Naive thymus-derived CD4-positive, alpha-beta T cell (primary cell): ENCODE measurements around the gene ZC3H12D. TPM values are rescaled to one million over a fixed set of nuclear protein-coding genes. Genes with fewer than 3 reads are reported as not detected.

Source experiments
- ATAC-seq: fragments of 150-1000 bp; cut with Tn5 transposase; 2 replicates; pipeline ENCODE4 v1.10.0; 2021; ENCODE audit warnings: mild to moderate bottlenecking, moderate library complexity
- CTCF ChIA-PET: fragments of 350-600 bp; sonication (Branson Sonifier 250); formaldehyde crosslinking; loops from one replicate; lab custom pipeline; 2021; ENCODE audit warnings: antibody characterized with exemption; lab: Charles Lee
- POLR2A ChIA-PET: fragments of 350-600 bp; sonication (Branson Sonifier 250); formaldehyde crosslinking; loops from one replicate; lab custom pipeline; 2021; ENCODE audit warnings: antibody characterized with exemption, inconsistent platforms; lab: Charles Lee
- DNase-seq, 9 donors: peaks; one replicate each; pipeline versions ENCODE4 v3.0.0 to v3.0.0-alpha.2; 2020 to 2022; ENCODE audit warnings: mixed read lengths in 1 of 9
- H3K27ac ChIP-seq: one replicate; pipeline ENCODE4 v1.7.0; 2013; ENCODE audit warnings: mild to moderate bottlenecking, low read depth, low read length, moderate library complexity
- H3K27me3 ChIP-seq, 2 donors: one replicate each; pipeline ENCODE4 v1.7.0; 2013; ENCODE audit warnings: low read length in 2 of 2, mild to moderate bottlenecking in 2 of 2, moderate library complexity in 2 of 2; ENCODE audit not compliant: control insufficient read depth in 2 of 2, insufficient read depth in 2 of 2
- H3K36me3 ChIP-seq, 3 experiments: 1 replicate in 2 of 3; 2 replicates in 1 of 3; pipeline ENCODE4 v1.7.0; 2013; ENCODE audit warnings: low read length in 3 of 3, mild to moderate bottlenecking in 3 of 3, moderate library complexity in 1 of 3; ENCODE audit not compliant: insufficient read depth in 3 of 3, control insufficient read depth in 2 of 3
- H3K4me1 ChIP-seq, 2 donors: one replicate each; pipeline ENCODE4 v1.7.0; 2013; ENCODE audit warnings: low read length in 2 of 2, mild to moderate bottlenecking in 2 of 2, moderate library complexity in 1 of 2; ENCODE audit not compliant: control insufficient read depth in 2 of 2, insufficient read depth in 2 of 2
- H3K4me3 ChIP-seq: 2 replicates; pipeline ENCODE4 v1.7.0; 2013; ENCODE audit warnings: mild to moderate bottlenecking, low read length
- H3K9me3 ChIP-seq, 3 experiments: 1 replicate in 2 of 3; 2 replicates in 1 of 3; pipeline ENCODE4 v1.7.0; 2013; ENCODE audit warnings: low read length in 3 of 3; ENCODE audit not compliant: control insufficient read depth in 2 of 3
- H3K27ac Mint-ChIP-seq, 9 donors: one replicate each; pipeline ENCODE4 v1.8.0; 2020 to 2022; ENCODE audit warnings: mixed read lengths in 9 of 9, mild to moderate bottlenecking in 8 of 9, moderate library complexity in 5 of 9, inconsistent platforms in 2 of 9
- H3K27me3 Mint-ChIP-seq, 5 donors: one replicate each; pipeline ENCODE4 v1.8.0; 2021 to 2022; ENCODE audit warnings: mixed read lengths in 5 of 5, mild to moderate bottlenecking in 1 of 5
- H3K36me3 Mint-ChIP-seq, 5 donors: one replicate each; pipeline ENCODE4 v1.8.0; 2020 to 2022; ENCODE audit warnings: mixed read lengths in 5 of 5, mild to moderate bottlenecking in 3 of 5, inconsistent platforms in 1 of 5
- H3K4me1 Mint-ChIP-seq, 7 donors: one replicate each; pipeline ENCODE4 v1.8.0; 2020 to 2022; ENCODE audit warnings: mixed read lengths in 7 of 7, mild to moderate bottlenecking in 3 of 7, inconsistent platforms in 1 of 7
- H3K4me3 Mint-ChIP-seq, 10 donors: one replicate each; pipeline ENCODE4 v1.8.0; 2020 to 2022; ENCODE audit warnings: mild to moderate bottlenecking in 10 of 10, mixed read lengths in 10 of 10, moderate library complexity in 6 of 10, inconsistent platforms in 2 of 10
- H3K9me3 Mint-ChIP-seq, 11 donors: one replicate each; pipeline ENCODE4 v1.8.0; 2020 to 2022; ENCODE audit warnings: mixed read lengths in 11 of 11, mild to moderate bottlenecking in 4 of 11, inconsistent platforms in 1 of 11, moderate library complexity in 1 of 11
- intact Hi-C, 2 donors: fragments of 100-400 bp; cut with micrococcal nuclease; formaldehyde crosslinking; loops; one replicate each; pipeline ENCODE4 v1.15.1; 2023
- polyA plus RNA-seq, 2 donors: library from polyadenylated mRNA; unstranded; fragments of 300-500 nt; fragmentation: Illumina TruSeq; gene quantifications; one replicate each; pipeline ENCODE4 v1.2.3, GENCODE V29; 2021
- total RNA-seq, 6 experiments: library from RNA in 5 of 6; stranded (reverse) in 5 of 6; gene quantifications; 1 replicate in 5 of 6; 2 replicates in 1 of 6; pipeline ENCODE4 v1.2.3 and lab custom pipeline; 2021 to 2026

Gene ZC3H12D
- total and polyA plus RNA-seq, 7 experiments from 2014 or later: 1.8 to 85.6 (median 67.9) TPM

DNA sequence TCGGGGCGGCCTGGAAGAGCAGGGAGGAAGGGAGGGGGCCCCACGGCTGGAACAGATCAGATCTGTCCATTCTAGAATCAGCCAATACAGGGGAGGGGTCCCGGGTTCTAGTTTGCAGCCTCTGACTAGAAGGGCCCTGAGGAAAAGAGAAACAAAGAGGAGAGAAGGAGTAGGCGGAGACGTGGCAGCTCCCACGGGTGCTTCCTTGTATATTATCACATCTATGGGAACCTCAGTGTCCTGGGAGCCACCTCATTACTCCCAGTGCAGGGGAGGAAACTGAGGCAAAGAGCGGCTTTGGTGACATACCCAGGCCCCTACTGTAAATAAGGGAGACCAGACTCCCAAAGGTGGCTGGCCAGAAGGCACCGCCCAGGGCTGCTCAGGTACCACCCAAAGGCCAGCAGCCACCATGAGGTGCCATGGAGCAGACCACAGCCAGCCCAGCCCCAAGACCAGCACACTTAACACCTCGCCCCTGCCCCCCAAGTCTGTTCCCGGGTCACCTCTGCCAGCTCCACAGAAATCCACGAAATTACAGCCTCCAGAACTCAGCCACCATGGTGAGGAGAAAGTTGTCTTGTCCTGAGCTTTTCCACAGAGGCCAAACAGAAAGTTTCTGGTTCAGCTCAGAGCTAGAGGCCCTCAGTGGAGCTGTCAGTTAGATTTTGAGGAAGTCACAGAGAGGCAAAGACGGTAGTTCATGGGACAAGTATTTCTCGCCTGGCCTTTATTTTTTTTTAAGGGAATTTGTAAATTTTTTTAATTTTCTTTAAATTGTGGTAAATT, 2.1 kb downstream of the ZC3H12D start:
- H3K4me3 ChIP-seq: peak overlapping the region; percentile 57
- no peaks in the 10 kb centered on the region for H3K27me3 Mint-ChIP-seq
- ChIA-PET POLR2A (interaction anchor here (1.0 to 1.9 kb wide), 5 partner anchors 8 to 267 kb away, joined by 3 to 6 read pairs (median 5); partner anchors contain the start of gene PCMT1), CTCF (interaction anchor here (0.6 to 2.0 kb wide), 8 partner anchors 8 to 110 kb away, joined by 3 to 14 read pairs (median 4); no protein-coding TSS in a partner anchor)
- no peaks in the 10 kb centered on the region for H3K27me3 ChIP-seq
- H3K4me3 Mint-ChIP-seq: peak overlapping the region; percentile 85 to 95 (median 92)
- no peak for ATAC-seq
- no peaks in the 10 kb centered on the region for H3K9me3 Mint-ChIP-seq
- H3K9me3 ChIP-seq: no peaks in the 10 kb centered on the region
- peak overlapping the region; percentile 94 to 100 (median 98) for H3K27ac Mint-ChIP-seq
- intact Hi-C loops: no loop called here
- H3K36me3 ChIP-seq: no peaks in the 10 kb centered on the region
- H3K4me1 ChIP-seq: peaks cover 28 to 48% of the 10 kb centered on the region in 2 donors
- H3K36me3 Mint-ChIP-seq: peaks cover 0 to 35% (median 3%) of the 10 kb centered on the region in 5 donors
- DNase-seq: peak in 2 of 9 donors; percentile 15 to 40
- H3K4me1 Mint-ChIP-seq: peaks cover 44 to 74% (median 69%) of the 10 kb centered on the region in 7 donors
- H3K27ac ChIP-seq: peak overlapping the region; percentile 90

DNA sequence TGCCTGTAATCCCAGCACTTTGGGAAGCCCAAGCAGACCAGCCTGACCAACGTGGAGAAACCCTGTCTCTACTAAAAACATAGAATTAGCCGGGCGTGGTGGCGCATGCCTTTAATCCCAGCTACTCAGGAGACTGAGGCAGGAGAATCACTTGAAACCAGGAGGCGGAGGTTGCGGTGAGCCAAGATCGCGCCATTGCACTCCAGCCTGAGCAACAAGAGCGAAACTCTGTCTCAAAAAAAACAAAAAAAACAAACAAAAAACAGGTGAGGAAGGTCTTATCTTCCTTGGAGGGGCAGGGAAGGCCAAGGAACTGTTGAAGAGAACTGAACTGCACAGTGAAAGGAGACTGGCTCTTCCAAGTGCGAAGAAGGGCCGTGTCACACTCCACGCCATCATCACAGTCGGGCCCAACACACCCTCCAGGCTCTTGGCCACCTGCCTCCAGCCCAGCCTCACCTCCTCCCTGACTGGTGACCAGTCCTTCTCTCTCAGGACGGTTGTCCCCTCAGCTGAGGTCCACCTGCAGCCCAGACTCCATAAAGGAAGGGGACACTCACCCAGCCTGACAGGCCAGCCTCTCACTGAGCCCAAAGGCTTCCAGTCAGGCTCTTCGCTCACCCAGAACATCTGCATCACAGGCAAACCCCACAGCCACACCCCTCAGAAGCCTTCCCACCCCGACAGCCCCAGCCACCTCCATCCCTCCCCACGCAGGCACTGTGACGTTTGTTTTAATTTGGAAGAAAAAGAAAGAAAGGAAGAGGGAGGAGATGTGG, 4.1 kb downstream of the ZC3H12D start:
- H3K27me3 ChIP-seq: no peaks in the 10 kb centered on the region
- intact Hi-C loops: no loop called here
- ChIA-PET POLR2A (interaction anchor here (1.0 to 1.5 kb wide), 4 partner anchors 9 to 64 kb away, joined by 3 to 4 read pairs (median 4); no protein-coding TSS in a partner anchor), CTCF (interaction anchor here (0.6 to 1.4 kb wide), 2 partner anchors 283 to 452 kb away, joined by 3 to 4 read pairs; no protein-coding TSS in a partner anchor)
- ATAC-seq (peak; percentile 43), DNase-seq (peak in 4 of 9 donors; percentile 29 to 68 (median 38))
- H3K9me3 ChIP-seq: no peaks in the 10 kb centered on the region
- no peaks in the 10 kb centered on the region for H3K9me3 Mint-ChIP-seq
- H3K4me1 ChIP-seq: peaks cover 23 to 47% of the 10 kb centered on the region in 2 donors
- H3K36me3 Mint-ChIP-seq: peaks cover 0 to 38% (median 3%) of the 10 kb centered on the region in 5 donors
- peak overlapping the region; percentile 85 to 95 (median 92) for H3K4me3 Mint-ChIP-seq
- H3K4me3 ChIP-seq: peak overlapping the region; percentile 57
- peak overlapping the region; percentile 94 to 100 (median 98) for H3K27ac Mint-ChIP-seq
- peaks cover 53 to 77% (median 65%) of the 10 kb centered on the region in 7 donors for H3K4me1 Mint-ChIP-seq
- peak overlapping the region; percentile 90 for H3K27ac ChIP-seq
- no peaks in the 10 kb centered on the region for H3K27me3 Mint-ChIP-seq
- no peaks in the 10 kb centered on the region for H3K36me3 ChIP-seq

DNA sequence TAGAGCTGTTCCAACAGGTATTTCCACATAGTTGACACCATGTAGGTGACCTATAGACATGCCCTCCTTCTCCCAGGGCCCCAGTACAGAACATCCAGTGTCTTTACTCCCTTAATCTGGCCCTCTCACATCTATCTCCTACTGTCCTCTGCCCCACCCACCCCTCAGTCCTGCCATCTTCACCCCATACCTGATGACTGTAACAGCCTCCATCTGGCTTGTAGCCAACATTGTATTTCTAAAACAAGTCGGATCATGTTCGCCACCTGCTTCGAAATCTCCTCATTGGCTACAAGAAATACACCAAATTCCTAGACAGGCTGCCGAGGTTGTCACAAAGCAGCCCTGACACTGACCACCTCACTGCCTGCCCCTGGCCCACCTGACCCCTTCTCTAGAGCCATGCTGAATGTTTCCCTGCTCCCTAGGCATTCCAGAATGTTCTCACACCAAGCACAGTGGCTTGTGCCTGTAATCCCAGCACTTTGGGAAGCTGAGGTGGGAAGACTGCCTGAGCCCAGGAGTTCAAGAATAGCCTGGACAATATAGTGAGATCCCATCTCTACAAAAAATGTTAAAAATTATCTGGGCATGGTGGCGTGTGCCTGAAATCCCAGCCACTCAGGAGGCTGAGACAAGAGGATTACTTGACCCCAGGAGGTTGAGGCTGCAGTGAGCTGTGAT, 6.0 kb downstream of the ZC3H12D start:
- no peak overlapping the region for H3K4me3 ChIP-seq
- Mint-ChIP-seq H3K27me3 (no peaks in the 10 kb centered on the region), H3K4me3 (peak overlapping the region in 5 of 10 donors; percentile 25 to 90 (median 45)), H3K36me3 (peaks cover 0 to 33% (median 5%) of the 10 kb centered on the region in 5 donors), H3K9me3 (no peaks in the 10 kb centered on the region), H3K4me1 (peaks cover 44 to 67% (median 52%) of the 10 kb centered on the region in 7 donors), H3K27ac (peak overlapping the region in 8 of 9 donors; percentile 32 to 100 (median 72))
- ATAC-seq (no peak), DNase-seq (no peak)
- no peaks in the 10 kb centered on the region for H3K9me3 ChIP-seq
- peaks cover 0 to 6% (median 0%) of the 10 kb centered on the region in 3 experiments for H3K36me3 ChIP-seq
- ChIA-PET POLR2A (interaction anchor here (1.5 kb wide), 1 partner anchor 17 kb away, joined by 3 read pairs; no protein-coding TSS in a partner anchor), CTCF (interaction anchor here (1.4 kb wide), 1 partner anchor 450 kb away, joined by 3 read pairs; no protein-coding TSS in a partner anchor)
- intact Hi-C loops: no loop called here
- no peak overlapping the region for H3K27ac ChIP-seq
- peaks cover 15 to 38% of the 10 kb centered on the region in 2 donors for H3K4me1 ChIP-seq
- no peaks in the 10 kb centered on the region for H3K27me3 ChIP-seq

- intact Hi-C loops: no loop called here
- no peaks in the 10 kb centered on the region for H3K9me3 ChIP-seq
- peaks cover 15 to 44% of the 10 kb centered on the region in 2 donors for H3K4me1 ChIP-seq
- no peaks in the 10 kb centered on the region for H3K27me3 Mint-ChIP-seq
- H3K4me3 ChIP-seq: no peak overlapping the region
- ATAC-seq (no peak), DNase-seq (no peak)
- ChIA-PET CTCF (interaction anchor here (1.0 kb wide), 1 partner anchor 40 kb away, joined by 7 read pairs; no protein-coding TSS in a partner anchor), POLR2A (interaction anchor here (0.8 kb wide), 1 partner anchor 387 kb away, joined by 3 read pairs; no protein-coding TSS in a partner anchor)
- H3K36me3 ChIP-seq: peaks cover 0 to 8% (median 0%) of the 10 kb centered on the region in 3 experiments
- peak overlapping the region in 4 of 9 donors; percentile 57 to 85 (median 58) for H3K27ac Mint-ChIP-seq
- H3K4me3 Mint-ChIP-seq: no peak overlapping the region
- no peaks in the 10 kb centered on the region for H3K27me3 ChIP-seq
- H3K4me1 Mint-ChIP-seq: peaks cover 36 to 67% (median 53%) of the 10 kb centered on the region in 7 donors
- no peak overlapping the region for H3K27ac ChIP-seq
- H3K9me3 Mint-ChIP-seq: no peaks in the 10 kb centered on the region
- peaks cover 0 to 28% (median 10%) of the 10 kb centered on the region in 5 donors for H3K36me3 Mint-ChIP-seq
These were observed 7.3 kb downstream of the ZC3H12D start for GRCh38 chr6:149477544-149477943.

GRCh38 chr6:149476789-149477455, 7.9 kb downstream of the ZC3H12D start:
- no peaks in the 10 kb centered on the region for H3K27me3 Mint-ChIP-seq
- peaks cover 30 to 67% (median 52%) of the 10 kb centered on the region in 7 donors for H3K4me1 Mint-ChIP-seq
- no peaks in the 10 kb centered on the region for H3K9me3 Mint-ChIP-seq
- ChIA-PET CTCF (interaction anchor here (1.0 kb wide), 1 partner anchor 40 kb away, joined by 7 read pairs; no protein-coding TSS in a partner anchor), POLR2A (no interaction called here)
- H3K9me3 ChIP-seq: no peaks in the 10 kb centered on the region
- DNase-seq: no peak
- H3K36me3 ChIP-seq: peaks cover 0 to 8% (median 0%) of the 10 kb centered on the region in 3 experiments
- intact Hi-C loops: no loop called here
- no peaks in the 10 kb centered on the region for H3K27me3 ChIP-seq
- H3K27ac Mint-ChIP-seq: peak overlapping the region in 3 of 9 donors; percentile 41 to 85 (median 58)
- ATAC-seq: no peak
- peaks cover 15 to 40% of the 10 kb centered on the region in 2 donors for H3K4me1 ChIP-seq
- peak overlapping the region in 1 of 10 donors; percentile 50 for H3K4me3 Mint-ChIP-seq
- H3K36me3 Mint-ChIP-seq: peaks cover 0 to 28% (median 10%) of the 10 kb centered on the region in 5 donors
- no peak overlapping the region for H3K27ac ChIP-seq
- H3K4me3 ChIP-seq: no peak overlapping the region
